GM19099 (cell line): ENCODE measurements around the gene PPP1CC.

Source experiments
- POLR2A ChIP-seq: IDR thresholded peaks from 3 replicates; pipeline ENCODE4 v1.6.1; 2011; ENCODE audit warnings: low read depth; ENCODE audit not compliant: insufficient read length; ENCODE audit errors: extremely low read depth

The PPP1CC gene

DNA sequence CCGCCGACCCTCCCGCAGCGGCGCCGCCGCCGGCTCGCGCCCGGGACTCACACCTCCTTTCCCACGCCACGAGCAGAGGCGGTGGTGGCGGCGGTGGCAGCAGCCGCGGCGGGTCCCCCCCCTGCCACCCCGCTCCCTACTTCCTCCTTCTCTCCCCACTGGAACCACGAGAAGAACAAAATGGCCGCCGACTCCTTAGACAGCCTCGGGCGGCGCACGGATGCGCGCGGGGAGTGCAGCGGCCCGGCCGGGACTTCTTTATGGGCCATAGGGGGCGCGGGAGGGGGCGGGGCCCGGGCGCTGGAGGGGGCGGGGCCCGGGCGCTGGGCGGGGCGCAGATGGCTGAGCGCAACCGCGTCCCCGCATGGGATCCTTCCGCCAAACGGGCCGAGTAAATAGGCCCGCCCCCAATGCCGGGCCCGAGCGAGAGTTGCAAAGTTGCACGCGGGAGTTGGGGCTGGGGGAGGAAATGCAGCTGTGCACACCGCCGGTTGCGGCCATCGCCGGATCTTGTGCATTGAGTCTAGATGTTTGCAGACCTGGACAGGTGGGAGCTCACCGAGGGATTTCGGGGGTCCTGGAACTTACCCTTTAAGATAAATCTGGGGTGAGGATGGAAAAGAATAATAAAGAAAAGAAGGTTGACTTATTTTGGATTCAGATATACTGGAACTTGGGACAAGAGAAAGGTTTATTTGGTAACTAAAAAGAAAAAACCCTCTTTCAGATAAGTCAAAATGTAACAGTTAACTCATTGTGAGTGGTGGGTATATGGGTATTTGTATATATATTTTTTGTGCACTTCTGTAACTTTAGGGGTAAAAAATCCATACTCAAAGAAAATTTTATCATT lies at the start of gene PPP1CC:
Gene PPP1CC (minus strand): TSS at position 174 of the 853 bp plus-strand sequence. CDS start 184 bp downstream, outside the sequence.
- TF ChIP-seq POLR2A: peak; percentile 92

DNA sequence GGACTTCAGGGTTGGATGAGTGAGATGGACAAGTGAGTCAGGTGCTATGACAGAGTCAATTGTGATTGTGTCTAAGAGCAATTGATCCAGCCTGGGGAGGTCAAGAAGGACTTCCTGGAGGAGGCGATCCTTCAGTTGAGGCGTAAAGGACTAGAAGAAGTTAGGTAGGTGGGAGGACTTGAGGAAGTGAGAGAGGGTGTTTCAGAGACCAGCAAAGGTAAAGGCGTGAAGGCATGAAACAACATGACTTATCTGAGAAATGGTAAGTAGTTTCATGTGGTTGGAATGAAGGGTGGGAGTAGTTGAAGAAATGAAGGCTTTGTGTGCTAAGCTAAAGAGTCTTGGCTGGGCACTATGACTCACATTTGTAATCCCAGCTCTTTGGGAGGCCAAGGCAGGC lies 48.9 kb upstream of the PPP1CC start:
- TF ChIP-seq POLR2A: no peak

DNA sequence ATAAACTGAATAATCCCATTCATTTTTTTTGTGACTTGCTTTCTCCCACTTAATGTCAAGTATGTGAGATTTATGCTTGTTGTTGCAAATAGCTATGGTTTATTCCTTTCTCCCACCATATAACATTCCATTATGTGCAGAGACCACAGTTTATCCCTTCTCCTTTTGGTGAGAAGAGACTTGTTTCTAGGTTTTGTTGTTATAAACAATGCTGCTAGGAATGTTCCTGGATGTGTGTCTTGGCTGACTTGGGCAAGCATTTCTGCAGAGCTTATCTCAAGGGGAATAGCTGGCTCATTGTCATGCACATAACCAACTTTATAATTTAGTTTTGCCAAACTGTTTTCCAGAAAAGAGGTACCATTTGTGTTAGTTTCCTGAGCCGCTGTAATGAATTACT lies 47.6 kb upstream of the PPP1CC start:
- TF ChIP-seq POLR2A: no peak

DNA sequence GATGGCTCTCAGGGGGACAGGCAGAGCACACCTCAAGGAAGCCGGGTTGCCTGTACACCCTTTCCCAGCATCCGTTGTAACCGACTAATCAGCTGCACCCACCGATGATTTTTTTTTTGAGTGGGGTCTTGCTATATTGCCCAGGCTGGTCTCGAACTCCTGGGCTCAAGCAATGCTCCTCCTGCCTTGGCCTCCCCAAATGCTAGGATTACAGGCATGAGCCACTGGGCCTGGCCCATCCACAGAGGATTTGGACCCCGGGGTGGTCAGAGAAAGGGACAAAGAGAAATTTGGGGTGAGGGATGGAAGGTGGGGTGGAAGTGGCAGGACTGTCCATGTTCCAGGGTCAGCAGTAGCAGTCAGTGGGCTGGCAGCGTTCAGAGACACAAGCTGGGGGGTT lies 43.3 kb upstream of the PPP1CC start:
- TF ChIP-seq POLR2A: no peak

DNA sequence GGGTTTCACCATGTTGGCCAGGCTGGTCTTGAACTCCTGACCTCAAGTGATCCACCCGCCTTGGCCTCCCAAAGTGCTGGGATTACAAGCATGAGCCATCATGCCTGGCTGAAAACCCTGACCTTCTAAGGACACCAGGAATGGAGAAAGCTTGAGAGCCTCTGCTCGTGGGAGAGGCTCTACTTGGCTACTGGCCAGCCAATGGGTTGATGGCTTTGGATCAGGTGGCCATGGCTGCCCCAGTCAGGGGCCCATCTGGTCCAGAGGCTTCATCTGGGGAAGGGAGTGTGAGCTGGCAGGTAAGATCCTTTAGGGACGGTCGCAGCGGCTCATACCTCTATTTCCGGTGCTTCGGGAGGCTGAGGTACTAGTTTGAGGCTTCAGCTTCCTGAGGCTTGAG lies 42.5 kb upstream of the PPP1CC start:
- TF ChIP-seq POLR2A: no peak

DNA sequence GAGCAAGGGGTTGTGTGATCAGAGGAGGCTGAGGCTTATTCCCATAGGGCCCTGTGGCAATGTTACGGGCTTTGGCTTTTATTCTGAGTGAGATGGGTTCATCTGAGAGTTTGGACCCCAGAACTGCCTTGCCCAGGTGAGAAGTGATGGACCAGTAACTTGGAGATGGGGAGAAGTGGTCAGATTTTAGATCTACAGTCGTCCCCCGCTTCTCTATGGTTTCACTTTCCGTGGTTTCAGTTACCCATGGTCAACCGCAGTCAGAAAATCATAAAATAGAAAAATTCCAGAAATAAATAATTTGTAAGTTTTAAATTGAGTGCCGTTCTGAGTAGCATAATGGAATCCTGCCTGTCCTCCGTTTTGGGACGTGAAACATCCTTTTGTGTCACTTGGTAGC lies 40.2 kb upstream of the PPP1CC start:
- TF ChIP-seq POLR2A: no peak

DNA sequence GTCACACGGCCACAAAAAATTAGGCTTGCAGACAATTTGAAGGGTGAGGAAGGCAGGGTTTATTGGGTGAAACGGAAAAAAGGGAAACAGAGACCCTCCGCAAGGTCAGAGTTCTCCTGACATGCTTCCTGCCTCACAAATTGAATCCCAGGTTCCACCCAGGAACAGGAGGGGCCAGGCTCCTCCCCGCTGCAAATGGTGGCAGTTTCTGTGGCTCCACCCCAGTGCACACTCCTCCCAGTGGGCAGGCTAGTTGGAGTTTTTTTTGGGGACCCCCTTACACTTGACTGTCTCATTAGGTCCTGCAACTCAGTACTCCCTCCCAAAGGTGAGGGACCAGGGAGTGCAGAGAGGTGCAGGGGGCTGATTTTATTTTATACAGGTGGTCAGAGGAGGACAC lies 39.4 kb upstream of the PPP1CC start:
- TF ChIP-seq POLR2A: no peak

DNA sequence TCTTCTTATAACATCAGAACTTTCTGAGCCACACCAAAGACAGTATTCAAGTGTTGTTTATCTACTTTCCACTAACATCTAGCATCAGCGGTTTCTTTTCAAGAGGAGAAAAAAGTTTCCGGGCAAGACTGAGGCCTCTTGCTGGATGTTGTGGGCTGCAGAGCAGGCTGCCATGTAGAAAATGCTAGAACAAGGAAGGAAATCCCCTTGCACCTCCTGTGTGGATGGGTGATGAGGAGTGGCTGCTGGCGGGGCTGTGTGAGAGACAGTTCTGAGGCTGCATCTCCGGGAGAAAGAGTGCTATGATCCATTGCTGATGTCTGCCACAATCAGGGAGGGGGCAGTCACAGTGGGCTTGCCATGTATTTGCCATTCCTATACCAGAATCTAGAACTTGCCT lies 37.8 kb upstream of the PPP1CC start:
- no peak for TF ChIP-seq POLR2A

DNA sequence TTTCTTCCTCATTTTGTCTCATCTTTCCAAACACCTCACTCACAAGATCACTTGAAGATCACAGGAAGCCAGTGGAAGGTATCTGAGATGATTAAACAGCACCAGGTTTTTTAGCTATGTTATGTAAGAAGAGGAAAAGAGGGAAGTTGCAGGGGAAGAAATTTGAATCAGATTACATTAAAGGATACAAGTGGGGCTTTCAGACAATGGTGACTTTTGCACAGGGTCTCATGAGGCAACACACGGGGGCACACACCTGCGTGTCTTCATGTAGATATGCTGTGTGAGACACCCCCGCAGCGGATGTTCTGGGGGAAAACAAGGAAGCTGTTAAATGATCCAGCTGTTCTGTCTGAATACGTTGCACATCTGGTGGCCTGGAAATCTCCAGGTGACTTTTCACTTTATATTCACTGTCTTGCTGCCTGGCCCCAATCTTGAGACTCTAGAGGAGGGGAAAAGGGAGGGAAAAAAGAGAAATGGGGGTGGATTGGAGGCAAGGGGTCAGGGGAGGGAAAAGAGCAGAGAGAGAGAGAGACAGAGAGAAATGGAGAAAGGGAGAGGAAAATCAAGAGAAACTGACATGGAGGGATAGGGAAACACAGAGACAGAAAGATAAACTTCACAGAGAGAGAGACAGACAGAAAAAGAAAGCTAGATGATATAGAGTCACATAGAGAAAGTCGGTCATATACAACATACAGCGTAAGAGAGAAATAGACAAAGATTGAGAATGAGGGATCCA lies 36.3 kb upstream of the PPP1CC start:
- no peak for TF ChIP-seq POLR2A

DNA sequence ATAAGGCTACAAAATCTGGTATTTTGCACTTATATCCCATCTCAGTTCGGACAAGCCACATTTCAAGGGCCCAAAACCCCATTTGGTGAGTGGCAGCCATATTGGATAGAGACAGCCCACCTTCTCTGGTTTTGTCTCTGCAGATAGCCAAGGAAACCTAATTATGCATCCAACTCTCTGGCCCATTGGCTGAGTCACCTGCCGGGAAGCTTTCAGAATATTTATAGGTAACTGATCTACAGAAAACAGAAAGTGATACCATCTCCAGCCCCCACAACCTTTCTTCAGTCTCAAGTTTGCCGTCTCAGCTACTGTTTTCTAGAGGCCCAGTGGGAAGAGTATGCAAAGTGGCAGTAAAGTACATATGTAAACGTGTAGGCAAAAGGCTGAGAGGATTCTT lies 33.7 kb upstream of the PPP1CC start:
- peak; percentile 45 for TF ChIP-seq POLR2A

DNA sequence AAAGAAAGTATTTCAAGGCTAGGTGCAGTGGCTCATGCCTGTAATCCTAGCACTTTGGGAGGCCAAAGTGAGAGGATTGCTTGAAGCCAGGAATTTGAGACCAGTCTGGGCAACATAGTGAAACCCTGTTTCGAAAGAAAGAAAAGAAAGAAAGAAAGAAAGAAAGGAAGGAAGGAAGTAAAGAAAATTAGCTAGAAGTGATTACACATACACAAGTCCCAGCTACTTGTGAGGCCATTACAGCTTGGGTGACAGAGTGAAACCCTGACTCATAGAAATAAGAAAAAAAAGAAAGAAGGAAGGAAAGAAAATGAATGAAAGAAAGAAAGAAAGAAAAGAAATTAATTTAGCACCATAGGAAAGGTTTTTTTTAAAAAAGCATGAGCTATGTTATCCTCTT lies 33.3 kb upstream of the PPP1CC start:
- TF ChIP-seq POLR2A: no peak

DNA sequence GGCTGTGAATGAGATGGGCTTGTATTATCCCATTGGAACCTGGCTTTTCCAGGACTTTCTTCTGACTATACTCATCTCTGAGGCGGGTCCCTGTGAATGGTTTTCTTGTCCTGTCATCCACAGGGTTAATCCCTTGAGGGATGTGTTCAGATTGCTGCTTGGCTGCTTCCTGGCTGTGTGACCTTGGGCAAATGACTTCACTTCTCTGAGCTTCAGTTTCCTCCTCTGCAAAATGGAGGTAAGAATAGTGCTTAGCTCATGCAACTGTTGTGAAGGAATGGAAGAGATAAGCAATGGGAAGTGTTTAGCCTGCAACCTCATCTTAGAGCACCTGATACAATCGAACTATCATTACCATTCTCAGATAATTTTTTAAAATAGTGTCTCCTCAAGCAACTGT lies 32.1 kb upstream of the PPP1CC start:
- TF ChIP-seq POLR2A: no peak

DNA sequence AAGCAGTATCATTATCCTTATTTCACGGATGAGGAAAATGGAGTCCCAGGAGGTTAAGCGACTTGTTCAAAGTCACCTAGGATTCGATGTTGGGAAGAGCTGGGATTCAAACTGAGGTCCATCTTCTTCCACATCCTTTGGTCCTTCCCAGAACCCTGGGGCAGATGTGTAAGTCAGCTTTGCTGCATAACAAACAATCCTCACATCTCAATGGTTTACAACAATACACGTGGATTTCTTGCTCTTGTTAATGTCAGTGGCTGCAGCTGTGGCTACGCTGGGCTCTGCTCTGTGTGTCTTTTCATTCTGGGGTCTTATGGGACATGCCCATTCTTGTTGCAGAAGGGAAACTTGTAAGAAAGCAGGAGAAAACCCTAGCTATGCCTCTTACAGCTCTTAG lies 26.3 kb upstream of the PPP1CC start:
- TF ChIP-seq POLR2A: no peak

DNA sequence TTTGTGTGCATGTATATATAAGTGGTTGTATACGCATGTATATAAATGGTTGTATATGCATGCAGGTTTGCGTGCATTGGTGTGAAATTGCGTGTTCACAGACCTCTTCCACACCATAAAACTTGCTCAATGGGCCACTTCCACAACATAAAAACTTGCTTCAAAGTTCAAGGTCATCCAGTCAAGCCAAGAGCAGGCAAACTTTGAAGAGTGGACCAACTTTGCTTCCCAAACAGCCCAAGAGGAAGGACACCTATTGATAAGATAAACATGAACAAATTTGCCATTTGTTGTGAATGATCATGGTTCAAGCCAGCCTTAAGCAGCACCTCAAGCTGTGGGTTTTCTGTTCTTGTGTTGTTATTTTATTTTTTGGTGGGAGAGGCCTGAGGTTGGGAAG lies 25.2 kb upstream of the PPP1CC start:
- TF ChIP-seq POLR2A: no peak

DNA sequence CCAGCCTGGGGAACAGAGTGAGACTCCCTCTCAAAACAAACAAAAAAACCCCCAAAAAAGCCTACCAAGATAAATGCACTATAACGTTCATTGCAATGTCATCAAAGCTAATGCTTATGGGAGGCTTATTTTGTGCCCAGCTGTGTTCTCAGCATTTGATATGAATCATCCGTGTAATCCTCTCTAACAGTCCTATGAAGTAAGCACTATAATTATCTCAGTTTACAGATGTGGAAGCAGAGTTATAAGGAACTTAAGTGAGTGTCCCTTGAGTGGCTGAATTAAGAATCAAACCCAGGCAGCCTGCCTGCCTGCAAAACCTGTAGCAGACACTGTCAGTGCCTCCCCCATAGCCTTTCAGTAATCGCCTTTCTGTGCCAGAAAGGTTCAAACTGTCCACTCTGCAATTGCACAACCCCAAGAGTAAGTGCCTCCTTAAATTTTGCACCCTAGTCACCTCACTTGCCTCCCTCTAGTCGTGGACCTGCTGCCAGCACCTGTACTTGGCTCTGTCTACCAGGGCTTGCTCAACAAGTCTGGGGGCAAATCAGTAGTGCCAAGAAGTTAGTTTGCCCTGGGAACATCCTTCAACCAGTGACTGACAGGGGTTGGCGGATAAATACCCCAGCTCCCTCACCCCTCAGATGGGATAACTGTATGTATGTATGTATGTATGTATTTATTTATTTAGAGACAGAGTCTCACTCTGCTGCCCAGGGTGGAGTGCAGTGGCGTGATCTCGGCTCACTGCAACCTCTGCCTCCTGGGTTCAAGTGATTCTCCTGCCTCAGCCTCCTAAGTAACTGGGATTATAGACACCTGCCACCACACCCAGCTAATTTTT lies 23.8 kb upstream of the PPP1CC start:
- no peak for TF ChIP-seq POLR2A

DNA sequence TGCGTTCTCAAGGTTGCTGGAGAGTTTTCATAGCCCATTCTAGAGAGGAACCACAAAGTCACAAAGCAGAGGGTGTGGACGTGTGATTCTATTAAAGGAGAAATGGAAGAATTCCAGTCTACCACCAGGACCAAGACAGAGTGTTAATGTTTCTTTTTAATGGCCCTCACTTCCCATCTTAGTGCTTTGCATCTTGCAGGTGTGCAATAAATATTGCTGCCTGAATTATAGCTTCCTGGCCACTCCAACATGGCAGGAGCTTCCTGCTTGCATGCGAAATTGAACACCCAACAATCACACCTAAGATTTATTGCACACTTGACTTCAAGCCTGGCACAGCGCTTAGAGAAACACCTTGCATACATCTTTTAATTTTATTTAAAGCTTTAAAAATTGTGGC lies 22.4 kb upstream of the PPP1CC start:
- no peak for TF ChIP-seq POLR2A

DNA sequence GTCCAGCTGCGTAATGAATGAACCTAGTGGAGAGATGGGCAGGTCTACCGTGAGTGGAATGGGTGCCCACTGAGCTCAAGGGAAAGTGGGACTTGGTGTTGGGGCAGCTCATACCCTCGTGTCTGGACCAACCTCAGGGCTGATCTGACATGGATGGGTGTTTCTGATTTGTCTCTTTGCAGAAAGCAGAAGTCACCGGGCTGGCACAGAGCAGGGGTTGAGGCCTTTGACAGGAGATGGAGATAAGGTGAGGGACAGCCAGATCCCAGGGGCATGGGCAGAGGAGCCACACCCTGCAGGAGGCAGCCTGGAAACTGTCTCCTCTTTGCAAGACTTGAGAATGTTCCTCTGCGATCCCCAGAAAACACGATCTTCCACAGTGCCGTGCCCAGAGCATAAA lies 20.9 kb upstream of the PPP1CC start:
- no peak for TF ChIP-seq POLR2A
